Amniotic epithelial cell (primary cell): ENCODE data around the gene NOC3L.
"Not testable (repeated sequence)": the region's sequence is repeated elsewhere in the genome, so short reads cannot be mapped to it uniquely, and the experiment has no call there.

Experiments
- DNase-seq: peaks from one replicate; pipeline ENCODE4 v3.0.0-alpha.2; 2010; ENCODE audit warnings: low read depth

NOC3L gene, protein sequence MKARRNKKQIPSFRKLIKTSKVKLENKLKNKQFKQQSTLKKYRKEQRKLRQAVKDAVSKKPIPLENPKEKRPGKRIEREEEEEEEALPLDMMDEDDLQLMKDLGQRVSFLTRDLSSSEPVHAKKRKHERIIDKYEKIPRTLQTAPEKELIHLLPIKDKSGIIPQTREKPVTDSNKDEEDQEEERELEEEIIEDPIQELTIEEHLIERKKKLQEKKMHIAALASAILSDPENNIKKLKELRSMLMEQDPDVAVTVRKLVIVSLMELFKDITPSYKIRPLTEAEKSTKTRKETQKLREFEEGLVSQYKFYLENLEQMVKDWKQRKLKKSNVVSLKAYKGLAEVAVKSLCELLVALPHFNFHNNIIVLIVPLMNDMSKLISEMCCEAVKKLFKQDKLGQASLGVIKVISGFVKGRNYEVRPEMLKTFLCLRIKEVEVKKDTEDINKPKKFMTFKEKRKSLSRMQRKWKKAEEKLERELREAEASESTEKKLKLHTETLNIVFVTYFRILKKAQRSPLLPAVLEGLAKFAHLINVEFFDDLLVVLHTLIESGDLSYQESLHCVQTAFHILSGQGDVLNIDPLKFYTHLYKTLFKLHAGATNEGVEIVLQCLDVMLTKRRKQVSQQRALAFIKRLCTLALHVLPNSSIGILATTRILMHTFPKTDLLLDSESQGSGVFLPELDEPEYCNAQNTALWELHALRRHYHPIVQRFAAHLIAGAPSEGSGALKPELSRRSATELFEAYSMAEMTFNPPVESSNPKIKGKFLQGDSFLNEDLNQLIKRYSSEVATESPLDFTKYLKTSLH

DNA sequence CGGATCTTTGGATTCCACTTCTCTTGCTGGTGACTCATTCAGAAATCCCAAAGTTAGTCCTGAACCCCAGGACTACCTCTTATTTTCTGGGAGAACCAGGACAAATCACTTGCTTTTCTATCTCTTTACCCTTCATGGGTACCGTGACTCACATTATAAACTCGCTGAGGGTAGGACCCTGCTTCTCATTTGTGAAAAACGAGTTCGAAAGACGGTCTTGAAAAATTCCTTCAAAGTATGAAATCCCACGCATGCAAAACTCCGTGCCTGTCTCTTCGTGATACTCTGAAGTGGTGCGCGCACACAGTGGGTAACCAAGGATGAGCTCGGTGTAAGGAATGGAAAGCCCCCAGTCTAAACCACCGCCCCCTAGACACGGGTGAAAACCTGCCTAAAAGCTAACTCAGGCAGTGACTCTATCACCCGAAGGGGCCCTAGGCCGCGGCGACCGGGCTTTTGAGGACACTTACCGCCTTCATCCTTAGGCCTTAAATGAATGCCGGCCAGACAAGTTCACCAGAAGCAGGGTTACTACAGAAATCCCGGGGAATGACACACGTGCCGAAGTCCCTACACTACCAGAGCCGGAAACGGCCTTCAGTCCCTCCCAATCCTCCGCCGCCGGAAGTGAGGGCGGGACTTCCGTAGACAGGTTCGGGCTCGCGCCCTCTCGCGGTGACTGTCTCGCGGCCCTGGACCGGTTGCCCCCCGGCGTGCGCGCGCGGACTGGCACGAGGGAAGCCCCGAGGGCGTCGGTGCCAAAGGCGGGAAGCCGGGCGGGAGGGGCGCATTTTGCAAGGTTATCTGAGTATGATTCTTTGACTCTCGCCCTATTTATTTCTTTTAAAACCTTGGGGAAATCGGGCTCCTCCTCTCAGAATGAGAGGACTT lies at the start of gene NOC3L:
TSS of gene NOC3L (minus strand) at position 580 of the 891 bp plus-strand sequence. CDS start at position 479, 101 bp downstream.
- DNase-seq, result peak; percentile 92

DNA sequence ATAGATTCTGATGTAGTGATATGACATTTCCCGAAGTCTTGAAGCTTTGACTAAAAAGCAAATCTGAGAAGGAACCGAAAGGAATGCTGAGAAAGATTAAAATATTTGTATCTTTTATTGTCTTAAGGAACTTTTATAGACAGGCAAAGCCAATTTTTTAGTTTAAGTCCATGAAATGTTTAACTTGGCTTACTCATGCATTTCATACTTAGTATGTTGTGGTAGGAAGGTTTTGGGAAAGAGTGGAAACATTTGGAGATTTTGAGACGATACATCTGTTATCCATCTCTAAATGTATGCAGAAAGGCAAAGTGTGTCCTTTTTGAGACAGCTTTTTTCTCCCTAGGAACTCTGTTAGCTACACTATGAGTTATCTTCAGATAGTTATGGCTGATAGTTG lies 49.7 kb upstream of the NOC3L start:
- no peak for DNase-seq

DNA sequence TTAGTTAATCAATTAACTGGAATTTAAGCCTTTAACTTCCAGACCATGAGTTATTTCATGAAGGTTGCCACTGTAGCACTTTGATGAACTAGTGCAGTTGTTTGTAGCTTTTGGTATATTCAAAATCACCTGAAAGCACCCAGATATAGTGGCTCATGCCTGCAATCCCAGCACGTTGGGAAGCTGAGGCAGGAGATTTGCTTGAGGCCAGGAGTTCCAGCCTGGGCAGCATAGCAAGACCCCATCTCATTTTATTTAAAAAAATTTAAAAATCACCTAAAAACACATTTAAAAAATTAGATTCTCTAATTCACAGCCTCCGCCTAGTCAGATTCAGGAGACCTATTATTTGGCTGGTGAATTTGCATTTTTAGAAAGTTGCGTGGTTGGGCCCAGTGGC lies 48.6 kb upstream of the NOC3L start:
- DNase-seq, result no peak

DNA sequence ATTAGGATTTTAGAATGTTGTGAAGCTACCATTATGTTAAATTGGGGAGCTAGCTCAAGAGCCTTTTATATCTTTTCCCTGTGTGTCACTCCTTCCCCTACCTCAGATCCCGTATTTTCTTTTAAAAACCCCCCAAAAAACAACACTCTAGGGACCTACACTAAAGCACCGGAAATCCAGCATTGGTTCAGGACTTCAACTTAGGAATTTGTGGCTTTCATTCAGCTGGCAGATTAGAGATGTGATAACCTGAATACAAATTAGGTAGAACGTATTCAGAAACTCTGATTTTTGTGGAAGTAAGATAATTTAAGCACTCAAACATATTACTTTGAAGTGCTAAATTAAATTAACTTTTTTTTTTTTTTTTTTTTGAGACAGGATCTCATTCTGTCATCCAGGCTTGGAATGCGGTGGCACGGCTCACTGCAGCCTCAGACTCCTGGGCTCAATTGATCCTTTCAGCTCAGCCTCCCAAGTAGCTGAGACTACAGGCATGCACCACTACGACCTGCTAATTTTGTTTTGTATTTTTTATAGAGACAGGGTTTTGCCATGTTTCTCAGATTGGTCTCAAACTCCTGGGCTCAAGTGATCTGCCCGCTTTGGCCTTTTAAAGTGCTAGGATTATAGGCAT lies 46.4 kb upstream of the NOC3L start:
- no peak for DNase-seq

DNA sequence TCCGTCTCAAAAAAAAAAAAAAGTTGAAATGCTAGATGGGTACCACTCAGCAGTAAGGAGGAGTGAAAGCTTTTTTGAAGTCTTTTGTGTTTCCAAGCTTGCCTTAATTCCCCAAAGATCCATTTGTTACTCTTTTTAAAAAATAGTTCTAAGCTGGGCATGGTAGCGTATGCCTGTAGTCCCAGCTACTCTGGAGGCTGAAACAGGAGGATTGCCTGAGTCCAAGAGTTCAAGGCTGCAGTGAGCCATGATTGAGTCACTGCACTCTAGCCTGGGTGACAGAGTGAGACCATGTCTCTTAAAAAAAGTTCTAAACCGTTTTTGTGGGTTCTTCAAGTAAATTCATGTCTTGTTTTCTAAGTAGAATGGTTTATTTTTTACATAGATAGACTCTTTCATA lies 44.9 kb upstream of the NOC3L start:
- DNase-seq, result no peak

DNA sequence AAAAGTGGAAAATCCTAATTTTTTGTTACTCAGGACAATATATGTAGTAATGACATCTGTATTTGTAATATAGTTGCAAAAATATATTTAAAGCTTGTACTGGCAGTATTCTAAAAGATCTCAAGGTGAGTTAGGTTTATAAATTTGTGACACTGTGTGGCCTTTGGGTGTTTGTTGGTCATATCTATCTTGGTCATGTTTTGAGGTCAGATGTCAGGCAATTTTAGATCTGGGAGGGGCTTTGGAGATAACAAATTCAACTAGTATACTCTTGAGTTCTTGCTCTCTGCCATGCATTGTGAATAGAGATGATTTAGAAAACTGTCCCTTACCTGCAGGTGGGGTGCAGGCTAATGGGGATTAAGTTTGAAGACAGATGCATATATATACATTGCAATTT lies 42.7 kb upstream of the NOC3L start:
- no peak for DNase-seq

DNA sequence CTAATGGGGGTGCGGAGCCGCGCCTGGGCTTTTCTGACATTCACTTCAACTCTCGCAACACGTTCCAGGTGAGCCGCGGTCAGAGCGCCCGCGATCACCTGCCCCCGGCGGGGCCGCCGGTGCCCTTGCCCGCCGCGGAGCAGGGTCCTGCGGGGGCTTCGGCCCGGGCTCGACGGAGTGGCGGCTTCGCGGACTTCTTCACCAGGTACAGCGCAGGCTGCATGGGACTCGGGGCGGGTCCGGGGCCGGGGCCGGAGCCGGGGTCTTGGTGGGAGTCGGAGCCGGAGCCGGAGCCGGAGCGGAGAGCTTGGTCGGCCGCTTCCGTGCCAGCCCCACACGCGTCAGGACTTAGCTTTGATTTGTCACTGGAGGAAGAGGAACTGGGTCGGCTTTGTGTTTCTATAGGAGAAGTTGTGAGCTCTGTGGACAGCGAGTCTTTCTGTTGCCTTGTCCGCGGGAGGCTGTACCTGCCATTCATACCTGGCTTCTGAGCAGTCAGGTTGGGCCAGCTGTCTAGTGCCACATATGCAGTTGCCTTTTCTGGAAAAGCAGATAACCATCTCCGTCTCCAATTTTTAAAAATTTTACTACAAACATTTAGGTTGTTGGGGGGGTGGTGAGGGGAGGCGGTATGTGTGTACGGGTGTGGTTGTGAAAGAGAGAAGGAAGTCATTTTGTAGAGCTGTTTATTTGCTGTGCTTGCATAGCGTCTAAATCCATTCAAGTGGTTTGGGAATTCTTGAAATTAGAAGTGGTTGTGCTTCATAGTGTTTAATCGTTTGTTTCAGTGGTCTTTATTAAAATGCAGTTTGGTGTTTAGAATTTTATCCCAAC lies 40.9 kb upstream of the NOC3L start:
- DNase-seq, result peak; percentile 59

DNA sequence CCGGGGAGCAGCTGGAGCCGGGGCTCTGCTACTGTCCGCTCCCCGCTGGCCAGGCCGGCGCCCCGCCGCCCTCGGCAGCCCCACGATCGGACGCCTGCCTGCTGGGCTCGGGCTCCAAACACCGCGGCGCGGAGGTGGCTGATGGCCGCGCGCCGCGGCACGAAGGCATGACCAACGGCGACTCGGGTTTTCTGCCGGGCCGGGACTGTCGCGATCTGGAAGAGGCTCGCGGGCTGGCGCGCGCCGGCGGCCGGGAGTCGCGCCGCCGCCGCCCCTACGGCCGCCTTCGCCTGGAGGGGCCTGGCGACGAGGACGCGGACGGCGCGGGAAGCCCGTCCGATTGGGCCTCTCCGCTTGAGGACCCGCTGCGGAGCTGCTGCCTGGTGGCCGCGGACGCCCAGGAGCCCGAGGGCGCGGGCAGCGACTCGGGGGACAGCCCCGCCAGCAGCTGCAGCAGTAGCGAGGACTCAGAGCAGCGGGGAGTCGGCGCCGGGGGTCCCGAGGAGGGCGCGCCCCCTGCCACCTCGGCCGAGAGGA lies 40.2 kb upstream of the NOC3L start:
- no peak for DNase-seq

DNA sequence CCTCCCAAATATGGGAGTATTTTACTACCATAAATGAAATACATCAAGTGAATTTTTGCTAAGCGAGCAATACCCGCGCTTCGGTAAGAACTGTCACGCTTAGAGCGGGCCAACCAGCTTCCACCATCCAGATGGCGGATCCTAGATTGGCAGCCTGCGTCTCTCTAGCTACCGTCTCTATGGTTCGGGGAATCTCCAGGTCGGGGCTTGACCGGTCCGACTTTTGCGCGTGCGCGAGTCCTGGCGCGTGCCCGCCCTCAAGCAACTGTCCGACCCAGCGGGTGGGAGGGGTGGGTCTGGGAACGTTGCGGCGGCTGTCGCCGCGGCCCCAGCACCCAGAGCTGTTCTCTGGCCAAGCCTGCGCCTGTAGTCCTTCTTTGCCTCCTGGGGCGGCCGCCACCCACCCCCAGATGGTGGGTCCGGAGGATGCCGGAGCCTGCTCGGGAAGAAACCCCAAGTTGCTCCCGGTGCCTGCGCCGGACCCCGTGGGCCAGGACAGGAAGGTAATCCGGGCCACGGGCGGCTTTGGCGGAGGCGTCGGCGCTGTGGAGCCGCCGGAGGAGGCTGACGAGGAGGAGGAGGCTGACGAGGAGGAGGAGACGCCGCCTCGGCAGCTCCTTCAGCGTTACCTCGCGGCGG lies 39.6 kb upstream of the NOC3L start, which contains the start of gene TBC1D12:
TSS of gene TBC1D12 (plus strand) at position 338 of the 639 bp plus-strand sequence. CDS start at position 411, 73 bp downstream.
- peak; percentile 96 for DNase-seq

DNA sequence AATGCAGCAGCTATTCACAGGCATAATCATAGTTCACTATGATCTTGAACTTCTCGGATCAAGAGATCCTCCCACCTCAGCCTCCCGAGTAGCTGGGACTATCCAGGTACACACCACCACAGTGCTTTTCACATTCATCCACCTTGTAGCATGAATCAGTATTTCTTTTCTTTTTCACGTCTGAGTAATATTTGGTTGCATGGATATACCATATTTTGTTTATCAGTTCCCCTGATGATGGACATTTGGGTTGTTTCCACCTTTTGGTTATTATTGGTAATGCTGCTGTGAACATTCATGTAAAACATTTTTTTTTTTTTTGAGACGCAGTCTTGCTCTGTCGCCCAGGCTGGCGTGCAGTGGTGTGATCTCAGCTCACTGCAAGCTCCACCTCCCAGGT lies 36.0 kb upstream of the NOC3L start:
- DNase-seq, result no peak

DNA sequence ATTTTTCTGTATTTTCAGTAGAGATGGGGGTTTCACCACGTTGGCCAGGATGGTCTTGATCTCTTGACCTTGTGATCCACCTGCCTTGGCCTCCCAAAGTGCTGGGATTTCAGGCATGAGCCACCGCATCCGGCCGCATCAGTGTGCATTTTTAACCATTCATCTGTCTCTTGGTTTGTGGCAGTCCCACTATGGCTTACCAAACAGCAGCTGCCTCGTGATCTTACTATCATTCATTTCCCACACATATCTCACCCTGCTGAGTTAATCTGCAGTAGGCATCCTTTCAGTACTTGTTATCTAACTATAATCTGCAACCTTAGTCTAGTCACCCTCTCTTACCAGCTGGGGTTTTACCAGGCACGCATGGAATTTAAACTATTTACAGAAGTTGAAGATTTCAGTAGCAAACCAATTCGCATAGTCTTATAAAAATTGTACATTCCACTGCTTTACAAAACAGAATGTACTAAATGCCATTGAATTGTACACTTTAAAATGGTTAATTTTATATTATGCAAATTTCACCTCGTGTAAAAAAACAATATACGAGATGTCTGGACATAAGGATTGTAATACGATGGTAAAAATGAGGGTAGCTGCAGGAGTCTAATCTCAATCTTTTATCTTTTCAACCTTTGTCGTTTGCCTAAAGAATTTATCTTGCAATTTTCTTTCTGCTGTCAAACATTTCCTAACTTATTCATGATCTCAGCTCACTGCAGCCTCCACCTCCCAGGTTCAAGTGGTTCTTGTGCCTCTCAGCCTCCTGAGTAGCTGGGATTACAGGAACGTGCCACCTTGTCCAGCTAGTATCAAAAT lies 35.0 kb upstream of the NOC3L start:
- DNase-seq, result peak; percentile 93

DNA sequence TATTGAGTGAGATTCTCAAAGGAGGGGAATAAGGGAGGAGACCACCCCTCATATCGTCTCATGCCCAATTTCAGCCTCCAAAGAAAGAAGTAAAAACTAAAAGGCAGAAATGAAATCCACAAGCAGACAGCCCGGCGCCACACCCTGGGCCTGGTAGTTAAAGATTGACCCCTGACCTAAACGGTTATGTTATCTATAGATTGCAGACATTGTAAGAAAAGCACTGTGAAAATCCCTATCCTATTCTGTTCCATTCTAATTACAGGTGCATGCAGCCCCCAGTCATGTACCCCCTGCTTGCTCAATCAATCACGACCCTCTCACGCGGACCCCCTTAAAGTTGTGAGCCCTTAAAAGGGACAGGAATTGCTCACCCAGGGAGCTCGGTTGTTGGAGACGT lies 29.4 kb upstream of the NOC3L start:
- not testable (repeated sequence) for DNase-seq

DNA sequence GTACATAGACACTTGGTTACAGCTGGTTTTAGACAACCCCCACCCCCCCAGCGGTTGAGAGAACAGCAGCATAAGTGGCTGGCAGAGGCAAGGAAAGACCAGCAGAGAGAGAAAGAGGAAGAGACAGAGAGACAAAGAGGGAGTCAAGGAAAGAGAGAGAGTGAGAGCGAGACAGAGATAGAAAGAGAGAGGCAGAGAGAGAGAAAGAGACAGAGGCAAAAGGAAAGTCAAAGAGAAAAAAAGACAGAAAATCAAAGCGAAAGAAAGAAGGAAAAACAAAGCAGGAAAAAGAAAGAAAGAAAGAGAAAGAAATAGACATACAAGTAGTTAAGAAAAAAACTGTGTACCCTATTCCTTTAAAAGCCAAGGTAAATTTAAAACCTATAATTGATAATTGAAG lies 23.0 kb upstream of the NOC3L start:
- DNase-seq, result not testable (repeated sequence)

DNA sequence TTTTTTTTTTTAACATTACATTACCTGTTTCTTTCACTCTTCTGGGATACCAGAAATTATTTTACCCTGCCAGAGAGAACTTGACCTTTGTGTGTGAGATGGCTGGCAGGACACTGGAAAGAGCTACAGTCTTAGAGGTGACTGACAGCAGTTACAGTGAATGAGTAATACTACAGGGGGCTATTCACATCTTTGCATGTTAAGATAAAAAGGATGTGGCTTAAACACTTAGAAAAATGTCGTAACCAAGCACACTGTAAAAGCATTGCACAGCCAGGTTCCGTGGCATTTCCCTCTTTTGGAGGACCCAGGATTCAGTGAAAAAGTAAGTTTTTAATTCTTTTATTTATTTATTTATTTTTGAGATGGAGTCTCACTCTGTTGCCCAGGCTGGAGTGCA lies 20.8 kb upstream of the NOC3L start:
- DNase-seq, result peak; percentile 32

DNA sequence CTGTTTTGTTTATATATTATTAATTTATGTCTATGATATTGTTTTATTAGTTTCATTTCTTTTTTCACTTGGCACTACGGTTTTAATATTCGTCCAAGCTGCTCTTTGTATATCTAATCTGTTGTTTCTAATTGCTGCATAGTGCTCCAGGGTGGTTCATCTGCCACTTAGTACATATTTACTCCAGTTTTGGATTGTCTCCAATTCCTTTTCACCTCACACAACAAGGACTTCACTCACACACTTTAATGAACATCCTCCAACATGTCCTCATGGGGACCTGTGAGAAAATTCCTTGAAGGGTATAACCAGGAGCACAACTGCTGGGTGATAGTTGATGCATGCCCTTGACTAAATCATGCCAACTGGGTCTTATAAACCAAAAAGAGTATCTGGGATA lies 14.1 kb upstream of the NOC3L start:
- DNase-seq, result no peak

DNA sequence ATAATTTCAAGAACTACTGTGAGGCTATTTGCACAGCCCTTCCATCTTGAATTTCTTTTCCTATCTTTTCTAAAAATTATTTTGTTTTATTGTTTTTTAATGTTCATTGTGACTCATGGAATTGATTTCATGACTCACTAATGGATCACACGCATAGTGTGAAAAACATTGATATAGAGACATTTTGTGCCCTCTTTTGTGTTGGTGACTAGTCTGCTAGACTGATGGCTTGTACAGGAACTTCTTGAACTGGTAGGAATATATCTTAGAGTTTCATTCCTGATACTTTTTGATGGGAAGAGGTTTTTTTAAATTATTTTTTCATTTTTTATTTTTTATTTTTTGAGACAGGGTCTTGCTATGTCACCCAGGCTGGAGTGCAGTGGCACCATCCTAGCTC lies 12.6 kb upstream of the NOC3L start:
- DNase-seq, result no peak

DNA sequence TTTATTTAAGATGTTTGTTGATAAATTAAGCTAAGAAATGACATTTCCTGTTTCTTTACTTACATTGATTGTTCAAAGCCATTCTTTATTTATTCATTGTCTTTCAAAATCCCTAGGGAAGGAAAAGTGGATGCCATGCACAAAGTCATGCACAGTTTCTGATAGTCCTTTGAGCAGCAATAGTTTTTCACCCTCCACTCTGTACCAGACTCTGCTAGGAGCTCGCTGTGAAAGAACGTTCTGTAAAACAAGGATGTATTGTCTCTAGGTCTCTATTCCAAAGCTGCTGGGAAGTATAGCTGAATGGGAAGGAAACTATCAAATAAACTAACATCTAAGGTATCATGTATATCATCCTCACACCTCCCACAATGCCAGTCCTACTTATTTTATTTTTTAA lies 7.8 kb upstream of the NOC3L start:
- DNase-seq, result no peak

DNA sequence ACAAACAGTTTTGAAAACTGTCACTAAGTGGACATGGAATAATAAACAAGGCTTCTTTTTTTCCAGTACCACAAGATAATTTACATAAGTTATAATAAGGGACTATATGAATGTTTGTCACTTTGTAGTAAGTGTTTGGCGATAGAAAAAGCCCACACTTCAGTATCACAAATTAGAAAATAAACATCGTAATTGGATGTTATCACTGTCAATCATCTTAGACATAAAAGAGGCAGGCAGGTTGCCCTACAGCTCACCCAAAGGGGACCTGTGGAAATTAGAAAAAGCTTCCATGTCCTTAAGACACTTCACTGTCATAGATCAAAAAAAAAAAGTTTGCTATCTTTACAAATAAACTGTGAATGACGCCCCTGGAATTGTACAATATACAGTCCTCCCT lies 3.6 kb upstream of the NOC3L start:
- no peak for DNase-seq

DNA sequence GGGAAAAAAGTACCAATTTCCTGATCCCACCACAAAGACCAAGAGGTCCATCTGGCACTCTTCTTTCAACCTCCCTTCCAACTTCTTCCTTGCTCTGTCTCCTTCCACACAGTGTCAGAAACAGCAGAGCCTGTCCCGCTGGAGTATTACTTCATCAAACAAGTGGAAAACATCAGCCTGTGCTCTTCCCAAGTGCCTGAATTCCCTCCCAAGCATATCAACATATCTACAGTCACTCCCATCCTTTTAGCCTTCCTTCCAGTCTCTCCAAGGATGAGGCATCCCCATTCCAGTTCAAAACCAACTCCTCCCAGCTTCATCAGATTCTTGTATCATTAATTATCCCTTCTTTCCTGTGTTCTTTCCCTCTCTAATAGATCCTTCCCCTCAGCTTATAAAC lies 1.7 kb upstream of the NOC3L start:
- no peak for DNase-seq
